GM19023 (cell line): ENCODE results near the gene GGPS1.
"Not testable (repeated sequence)": the region's sequence is repeated elsewhere in the genome, so short reads cannot be mapped to it uniquely, and the experiment has no call there.

ENCODE experiments used
- ATAC-seq: cut with Tn5 transposase; IDR thresholded peaks from one replicate; pipeline ENCODE4 v1.9.1; 2021; ENCODE audit warnings: mild to moderate bottlenecking, moderate library complexity; ENCODE audit not compliant: unreplicated experiment

The GGPS1 gene

DNA sequence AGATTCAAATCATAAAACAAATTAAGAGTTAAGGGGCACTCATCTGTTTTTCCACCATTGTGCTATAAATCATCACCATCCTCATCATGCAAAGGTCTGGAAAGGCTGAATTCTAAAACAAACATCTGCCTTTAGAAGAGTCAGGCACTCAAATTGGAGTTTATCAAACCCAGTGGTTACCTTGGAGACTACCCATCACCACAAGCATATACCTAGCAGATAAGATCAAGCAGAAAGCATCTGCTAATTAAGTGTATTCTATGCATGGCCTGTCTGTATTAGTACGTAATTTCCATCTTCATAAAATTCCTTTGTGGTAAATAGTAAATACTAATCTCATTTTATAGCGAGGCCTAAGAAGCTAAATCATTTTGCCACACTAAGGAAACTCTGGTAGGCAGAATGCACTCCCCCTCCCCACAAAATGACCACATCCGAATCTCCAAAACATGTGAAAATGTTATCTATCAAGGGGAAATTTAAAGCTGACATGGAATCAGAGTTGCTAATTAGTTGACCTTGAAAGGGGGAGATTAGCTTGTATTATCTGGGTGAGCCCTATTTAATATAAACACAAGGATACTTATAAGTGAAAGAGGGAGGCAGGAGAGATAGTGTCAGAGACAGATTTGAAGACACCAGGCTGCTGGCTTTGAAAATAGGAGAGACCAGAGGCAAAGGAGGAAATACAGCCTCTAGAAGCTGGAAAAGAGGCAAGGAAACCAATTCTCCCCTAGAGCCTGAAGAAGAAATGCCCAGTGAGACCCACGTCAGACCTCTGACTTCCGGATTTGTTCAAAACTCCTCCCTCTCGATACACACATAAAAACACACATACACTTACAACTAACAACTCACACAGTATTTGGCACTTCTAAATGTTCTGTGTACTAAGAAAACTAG, 23.6 kb upstream of the GGPS1 start:
- no peak for ATAC-seq

DNA sequence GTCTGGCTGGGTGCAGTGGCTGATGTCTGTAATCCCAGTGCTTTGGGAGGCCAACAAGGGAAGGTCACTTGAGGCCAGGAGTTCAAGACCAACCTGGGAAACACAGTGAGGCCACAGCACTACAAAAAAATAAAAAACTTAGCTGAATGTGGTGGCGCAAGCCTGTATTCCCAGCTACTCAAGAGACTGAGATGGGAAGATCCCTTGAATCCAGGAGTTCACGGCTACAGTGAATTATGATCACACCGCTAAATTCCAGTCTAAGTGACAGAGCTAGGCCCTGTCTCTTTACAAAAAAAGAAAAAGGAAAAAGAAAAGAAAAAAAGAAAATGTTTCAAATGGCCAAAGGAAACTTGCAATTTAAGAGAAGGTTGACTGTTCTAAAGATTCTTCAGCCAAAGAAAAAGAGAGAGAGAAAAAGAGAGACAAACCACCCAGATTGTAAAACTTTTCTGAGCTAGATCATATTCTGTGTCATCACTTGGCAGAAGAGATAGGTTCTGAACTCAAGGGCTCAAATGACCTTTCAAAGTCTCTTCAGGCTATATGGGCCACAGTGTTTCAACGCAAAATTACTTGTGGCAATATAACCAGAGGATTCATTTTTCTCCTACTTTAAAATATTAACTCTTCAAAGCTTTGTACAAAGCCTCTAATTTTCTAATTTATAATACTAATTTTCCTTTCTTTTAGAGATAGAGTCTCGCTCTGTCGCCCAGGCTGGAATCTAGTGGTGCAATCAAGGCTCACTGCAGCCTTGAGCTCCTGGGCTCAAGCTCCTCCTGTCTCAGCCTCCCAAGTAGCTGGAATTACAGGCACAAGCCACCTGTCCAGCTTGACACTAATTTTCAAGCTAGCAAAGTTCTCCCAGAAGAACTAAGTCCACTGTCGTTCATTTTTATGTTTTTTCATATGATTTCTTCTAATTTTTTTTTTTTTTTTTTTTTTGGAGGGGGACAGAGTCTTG, 20.9 kb upstream of the GGPS1 start:
- ATAC-seq = no peak

DNA sequence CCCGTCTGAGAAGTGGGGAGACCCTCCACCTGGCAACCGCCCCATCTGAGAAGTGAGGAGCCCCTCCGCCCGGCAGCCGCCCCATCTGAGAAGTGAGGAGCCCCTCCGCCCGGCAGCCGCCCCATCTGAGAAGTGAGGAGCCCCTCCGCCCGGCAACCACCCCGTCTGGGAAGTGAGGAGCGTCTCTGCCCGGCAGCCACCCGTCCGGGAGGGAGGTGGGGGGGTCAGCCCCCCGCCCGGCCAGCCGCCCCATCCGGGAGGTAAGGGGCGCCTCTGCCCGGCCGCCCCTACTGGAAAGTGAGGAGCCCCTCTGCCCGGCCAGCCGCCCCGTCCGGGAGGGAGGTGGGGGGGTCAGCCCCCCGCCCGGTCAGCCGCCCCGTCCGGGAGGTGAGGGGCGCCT, 19.2 kb upstream of the GGPS1 start:
- ATAC-seq = not testable (repeated sequence)

- ATAC-seq = no peak
Measured at GRCh38 chr1:235313262-235313661, 15.1 kb upstream of the GGPS1 start.

DNA sequence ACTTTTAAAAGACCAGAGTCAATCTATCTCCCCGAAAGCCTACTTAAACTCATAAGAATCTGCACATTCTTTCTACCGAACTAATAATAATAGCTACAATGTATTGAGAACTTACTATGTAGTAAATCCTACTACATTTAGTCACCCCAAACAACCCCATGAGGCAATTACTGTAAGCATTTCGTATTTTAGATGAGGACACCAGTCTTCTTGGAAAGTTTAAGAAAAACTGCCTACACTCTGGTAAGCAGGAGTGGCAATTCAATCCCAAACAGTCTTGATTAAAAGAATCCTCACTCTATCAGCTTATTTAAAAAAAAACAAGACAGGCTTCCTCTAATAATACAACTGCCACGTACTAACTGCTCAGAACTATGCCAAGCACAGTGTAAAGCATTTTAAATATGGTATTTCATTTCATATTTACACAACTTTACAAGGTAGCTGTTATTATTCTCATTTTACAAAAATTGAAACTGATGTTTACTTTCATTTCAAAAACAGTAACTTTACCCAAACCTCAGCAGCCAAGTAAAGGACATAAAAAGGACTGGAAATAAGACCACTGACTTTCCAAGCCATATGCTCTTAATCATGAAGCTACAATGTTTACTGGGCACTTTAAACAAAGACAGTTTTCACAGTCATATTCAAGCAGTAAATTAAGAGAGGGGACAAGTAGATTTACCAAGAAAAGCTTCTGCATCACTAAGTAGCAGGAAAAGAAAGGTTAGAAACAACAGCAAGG, 14.3 kb upstream of the GGPS1 start:
- ATAC-seq = no peak

- ATAC-seq = no peak
Measured at GRCh38 chr1:235315173-235315572, 13.2 kb upstream of the GGPS1 start.

- ATAC-seq = no peak
Measured at GRCh38 chr1:235315735-235316134, 12.6 kb upstream of the GGPS1 start.

- no peak for ATAC-seq
Measured at GRCh38 chr1:235317168-235317567, 11.2 kb upstream of the GGPS1 start.

DNA sequence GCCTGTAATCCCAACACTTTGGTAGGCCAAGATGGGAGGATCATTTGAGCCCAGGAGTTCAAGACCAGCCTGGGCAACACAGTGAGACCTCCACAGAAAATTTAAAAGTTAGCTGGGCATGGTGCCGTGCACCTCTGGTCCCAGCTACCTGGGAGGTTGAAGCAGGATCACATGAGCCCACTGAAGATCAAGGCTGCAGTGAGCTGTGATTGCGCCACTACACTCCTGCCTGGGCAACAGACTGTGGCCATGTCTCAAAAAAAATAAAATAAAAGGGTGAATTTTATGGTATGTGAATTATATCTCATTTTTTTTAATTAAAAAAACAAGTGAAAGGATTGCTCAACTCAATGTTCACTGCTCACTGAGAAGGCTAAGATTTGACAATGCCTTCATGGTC, 9.1 kb upstream of the GGPS1 start:
- no peak for ATAC-seq

GRCh38 chr1:235320521-235321179, 7.7 kb upstream of the GGPS1 start:
- no peak for ATAC-seq

GRCh38 chr1:235324296-235324695, 4.1 kb upstream of the GGPS1 start:
- no peak for ATAC-seq

DNA sequence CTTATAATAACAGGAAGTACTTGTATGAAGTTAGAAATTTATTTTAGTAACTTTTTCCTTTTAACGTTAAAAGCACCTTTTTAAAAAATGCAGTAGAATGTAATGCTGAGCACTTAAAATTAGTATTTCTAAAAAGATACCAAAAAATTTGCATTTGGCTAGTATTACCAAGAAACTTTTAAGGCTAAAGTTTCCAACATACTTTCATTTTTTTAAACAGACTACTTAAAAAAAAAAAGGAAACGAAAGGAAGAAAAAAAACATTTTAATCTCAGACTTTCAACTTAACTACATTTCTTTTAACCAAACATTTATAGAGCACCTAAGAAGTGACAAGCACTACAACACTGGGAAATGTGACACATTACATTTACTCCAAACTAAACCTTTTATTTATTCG, 3.2 kb upstream of the GGPS1 start:
- no peak for ATAC-seq

DNA sequence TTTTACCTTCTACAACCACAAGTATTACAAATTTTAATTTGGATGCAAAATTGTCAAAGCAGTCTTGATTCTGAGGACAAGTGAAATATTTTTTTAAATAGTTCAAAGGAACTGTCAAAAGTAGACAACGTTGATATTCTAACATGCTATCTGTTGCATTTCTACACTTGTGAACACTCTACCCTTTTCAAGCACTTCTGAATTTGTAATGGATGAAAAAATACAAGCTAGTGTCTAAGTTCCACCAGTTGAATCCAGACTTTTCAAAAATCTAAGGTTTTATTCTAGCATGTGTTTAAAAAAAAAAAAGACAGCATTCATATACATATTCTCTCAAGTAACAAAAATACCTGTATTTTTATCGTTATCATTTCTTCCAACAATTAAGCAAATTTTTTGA, 2.5 kb upstream of the GGPS1 start:
- ATAC-seq = no peak

DNA sequence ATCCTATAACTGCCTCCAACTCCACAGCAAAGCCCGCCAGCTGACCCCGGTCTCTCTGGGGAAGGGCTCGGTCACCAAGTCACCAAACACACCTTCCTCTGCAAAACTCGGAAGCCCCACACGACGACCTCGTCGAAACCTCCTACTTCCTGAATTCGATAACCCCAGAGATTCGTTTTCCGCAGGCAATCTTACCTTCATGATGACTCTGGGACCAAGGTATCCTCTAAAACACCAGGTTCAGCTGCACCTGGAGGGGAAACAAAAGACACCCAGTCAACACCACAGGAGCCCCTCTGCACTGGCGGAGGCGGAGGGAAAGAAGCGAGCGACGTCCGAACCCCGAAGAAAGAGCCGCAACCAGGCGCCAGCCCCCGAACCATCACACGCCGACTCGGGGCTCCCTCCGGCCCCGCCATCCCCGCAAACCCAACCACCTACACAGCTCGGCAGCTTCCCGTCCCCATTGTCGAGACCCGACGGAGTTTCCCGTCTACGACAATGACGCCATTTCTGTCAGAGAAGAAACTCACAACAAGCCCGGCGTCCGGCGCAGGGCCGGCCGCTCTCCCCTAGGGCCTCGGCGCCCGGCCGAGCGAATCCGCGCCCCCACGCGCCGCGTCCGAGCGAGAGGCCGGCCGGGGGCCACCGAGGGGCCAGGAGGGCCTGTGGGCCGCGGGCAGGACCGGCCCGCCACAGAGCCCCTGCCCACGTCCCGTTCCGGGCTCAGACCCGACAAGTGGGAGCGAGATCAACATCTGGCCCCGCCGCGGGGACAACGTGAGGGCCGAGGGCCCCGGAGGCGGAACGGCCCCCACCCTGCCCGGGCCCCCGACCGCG, 1.4 kb upstream of the GGPS1 start:
- peak; percentile 20 for ATAC-seq

GRCh38 chr1:235327559-235328270, 655 bp upstream of the GGPS1 start, which contains the start of gene ARID4B:
Gene ARID4B, minus strand, starts transcription at chr1:235328179. Its CDS starts 1,260 bp downstream, at chr1:235326919.
- ATAC-seq = peak; percentile 10

- no peak for ATAC-seq
Measured at GRCh38 chr1:235329139-235329902, 951 bp downstream of the GGPS1 start.

DNA sequence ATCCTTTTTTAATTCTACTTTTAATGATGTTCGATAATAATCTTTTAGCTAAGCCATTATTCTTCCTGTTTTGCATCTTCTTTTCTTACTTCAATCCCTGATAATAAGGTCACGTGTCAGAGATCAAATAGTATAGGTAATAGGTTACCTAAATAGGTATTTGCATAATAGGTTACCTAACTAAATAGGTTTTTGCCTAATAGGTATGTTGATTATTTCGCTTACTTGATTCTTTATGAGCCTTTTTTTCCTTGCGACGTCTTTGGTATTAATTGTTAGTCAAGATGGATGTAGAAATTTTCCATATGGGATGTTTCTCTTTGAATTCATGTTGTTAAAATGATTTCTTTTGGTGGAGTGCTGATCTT, 2.5 kb downstream of the GGPS1 start:
- no peak for ATAC-seq

DNA sequence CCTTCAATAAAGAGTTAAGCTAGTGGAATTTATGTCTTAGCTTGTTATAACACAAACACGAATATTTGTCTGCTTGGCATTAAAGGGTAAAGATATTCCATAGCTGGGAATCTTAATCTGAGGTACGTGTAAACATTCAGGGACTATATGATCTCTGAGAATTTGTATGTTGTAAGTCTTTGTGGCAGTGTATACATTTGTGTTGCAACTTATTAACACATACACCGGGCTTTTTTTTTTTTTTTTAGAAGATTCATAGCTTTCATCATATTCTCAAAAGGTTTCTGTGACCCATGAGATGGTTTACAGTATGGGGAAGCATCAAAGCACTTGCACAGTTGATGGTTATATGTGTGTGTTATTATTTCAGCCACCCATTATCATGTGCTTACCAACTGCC, 3.0 kb downstream of the GGPS1 start:
- no peak for ATAC-seq
